Hepatocyte (in vitro differentiated cells): Measurements from ENCODE around the gene HNF1A. TPM values are rescaled to one million over a fixed set of nuclear protein-coding genes. Genes with fewer than 3 reads are reported as not detected.

Experiments used
- DNase-seq: peaks from one replicate; pipeline ENCODE4 v3.0.0-alpha.2; 2016; ENCODE audit warnings: low spot score
- H2AFZ ChIP-seq: fragments of 200-600 bp; sonication (generic); 2 replicates; pipeline ENCODE4 v1.6.0; 2016; ENCODE audit warnings: antibody characterized with exemption, mild to moderate bottlenecking
- H3K27ac ChIP-seq: fragments of 200-600 bp; sonication (generic); 2 replicates; pipeline ENCODE4 v1.5.1; 2016; ENCODE audit warnings: mild to moderate bottlenecking
- H3K27me3 ChIP-seq: fragments of 200-600 bp; sonication (generic); 2 replicates; pipeline ENCODE4 v1.6.1; 2016
- H3K36me3 ChIP-seq: fragments of 200-600 bp; sonication (generic); replicated peaks from 2 replicates; pipeline ENCODE4 v1.5.1; 2016; ENCODE audit warnings: low read depth; ENCODE audit not compliant: insufficient read depth
- H3K4me1 ChIP-seq: fragments of 200-600 bp; sonication (generic); 2 replicates; pipeline ENCODE4 v1.5.1; 2016; ENCODE audit warnings: mild to moderate bottlenecking, moderate library complexity; ENCODE audit not compliant: insufficient read depth
- H3K4me2 ChIP-seq: fragments of 200-600 bp; sonication (generic); 2 replicates; pipeline ENCODE4 v1.6.0; 2016
- H3K4me3 ChIP-seq: fragments of 200-600 bp; sonication (generic); 2 replicates; pipeline ENCODE4 v1.5.1; 2016; ENCODE audit warnings: mild to moderate bottlenecking
- H3K79me2 ChIP-seq: fragments of 200-600 bp; sonication (generic); 2 replicates; pipeline ENCODE4 v1.6.0; 2017; ENCODE audit warnings: mild to moderate bottlenecking
- H3K9me2 ChIP-seq: fragments of 200-600 bp; sonication (generic); replicated peaks from 2 replicates; pipeline ENCODE4 v1.6.0; 2017; ENCODE audit warnings: mild to moderate bottlenecking; ENCODE audit not compliant: insufficient read depth
- H3K9me3 ChIP-seq: fragments of 200-600 bp; sonication (generic); 2 replicates; pipeline ENCODE4 v1.5.1; 2016; ENCODE audit warnings: low read depth, mild to moderate bottlenecking
- H4K20me1 ChIP-seq: fragments of 200-600 bp; sonication (generic); 2 replicates; pipeline ENCODE4 v1.6.0; 2016; ENCODE audit warnings: mild to moderate bottlenecking; ENCODE audit not compliant: insufficient read depth, poor library complexity, severe bottlenecking
- EZH2 ChIP-seq: fragments of 200-600 bp; sonication (generic); IDR thresholded peaks from 2 replicates; pipeline ENCODE4 v1.6.1; 2016; ENCODE audit warnings: antibody characterized with exemption, mild to moderate bottlenecking, borderline replicate concordance
- EZH2phosphoT487 ChIP-seq: fragments of 200-600 bp; sonication (generic); IDR thresholded peaks from one replicate; pipeline ENCODE4 v1.6.1; 2018; ENCODE audit warnings: antibody characterized with exemption, mild to moderate bottlenecking, low read depth, moderate library complexity; ENCODE audit not compliant: unreplicated experiment, severe bottlenecking
- WGBS: methylation state at CpG from one replicate; pipeline ENCODE4 v1.1.6; 2016; ENCODE audit warnings: low lambda C conversion rate; ENCODE audit errors: missing lambda C conversion rate; 5-methylcytosine and 5-hydroxymethylcytosine counted together
- polyA plus RNA-seq: library from polyadenylated mRNA; unstranded; fragments of >200 nt; fragmentation: Nextera tagmentation; extraction: Ambion mirVana; gene quantifications from 2 replicates; pipeline ENCODE4 v1.2.1, GENCODE V29; 2016
- total RNA-seq: library from RNA; depleted of rRNA; stranded (reverse); fragments of >200 nt; gene quantifications from 2 replicates; pipeline ENCODE4 v1.2.3, GENCODE V29; 2014
- TF ChIP-seq, protein P1 (sequence below): fragments of 200-600 bp; sonication (generic); IDR thresholded peaks from 2 replicates; pipeline ENCODE4 v1.5.1; 2016; ENCODE audit warnings: antibody characterized with exemption, mild to moderate bottlenecking; ENCODE audit not compliant: poor library complexity

HNF1A gene
- total and polyA plus RNA-seq, 2 experiments from 2014 or later, result 16.7 to 23.9 TPM

DNA sequence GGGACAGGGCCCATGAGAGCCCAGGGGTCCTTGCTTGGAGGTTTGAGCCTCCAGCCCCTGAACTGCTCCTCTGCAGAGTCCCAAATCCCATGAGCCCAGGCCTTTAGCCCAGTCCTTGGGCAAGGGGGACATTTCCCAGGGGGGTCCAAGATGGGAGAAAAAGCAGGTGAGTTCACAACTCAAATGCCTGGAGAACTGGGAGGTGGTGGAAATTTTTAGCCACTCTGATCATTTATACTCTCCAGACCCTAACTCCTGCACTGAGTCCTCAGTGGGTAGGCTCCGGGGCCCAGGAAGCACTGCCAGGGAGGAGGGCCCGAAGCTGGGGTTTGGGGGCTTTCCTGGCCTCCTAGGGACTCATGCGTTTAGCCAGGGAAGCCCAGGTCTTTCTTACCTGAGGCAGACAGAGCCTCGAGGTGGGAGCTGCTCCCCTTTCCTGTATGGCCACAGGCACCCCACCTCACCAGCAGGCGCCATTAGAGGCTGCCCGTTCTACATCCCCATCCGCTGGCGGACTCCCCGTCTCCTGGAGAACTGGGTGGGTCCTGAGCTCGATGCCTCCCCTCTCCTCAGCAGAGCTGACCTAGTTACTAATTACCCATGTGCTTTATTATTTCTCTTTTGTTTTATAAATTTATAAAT lies 998 bp downstream of the HNF1A start:
- WGBS, result 58% methylated on average over 10 of the region's 10 CpGs

DNA sequence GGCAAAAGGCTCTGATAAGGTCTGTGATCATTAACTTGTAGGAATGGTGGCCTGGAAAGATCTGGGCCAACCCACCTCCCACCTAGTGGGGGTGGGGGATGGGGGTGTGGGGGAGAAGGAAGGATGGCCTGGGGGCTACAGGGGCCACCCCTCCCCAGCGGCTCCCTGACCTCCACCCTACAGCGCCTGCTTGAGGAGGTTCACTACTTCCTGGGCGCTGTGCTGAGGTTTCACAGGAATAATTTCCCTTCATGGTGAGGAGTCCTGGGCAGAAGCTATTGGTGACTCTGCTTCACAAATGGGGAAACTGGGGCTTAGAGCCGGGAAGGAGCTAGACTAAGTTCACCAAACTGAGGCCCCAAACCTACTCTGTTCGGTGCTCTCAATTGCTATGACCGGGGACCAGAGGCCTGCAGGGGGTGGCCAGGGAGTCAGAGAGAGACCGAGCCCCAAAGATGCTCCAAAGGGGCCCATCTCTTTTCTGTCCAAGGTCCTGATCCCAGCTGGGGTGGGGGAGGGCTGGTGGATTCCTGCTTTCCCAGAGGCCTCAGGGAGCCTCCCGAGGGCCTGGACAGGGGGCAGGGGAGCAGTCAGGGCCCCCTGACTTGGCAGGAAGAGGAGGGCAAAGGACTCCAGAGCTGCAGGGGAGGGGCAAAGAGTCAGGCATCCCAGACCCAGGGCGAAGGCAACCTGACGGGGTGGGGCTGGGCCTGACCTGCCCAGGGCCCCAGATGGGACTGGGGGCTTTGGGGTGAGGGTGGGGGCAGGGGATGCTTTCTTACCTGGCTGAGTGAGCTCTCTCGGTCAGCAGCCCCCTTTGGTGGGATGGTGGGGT lies 1.7 kb downstream of the HNF1A start:
- TF ChIP-seq, protein P1, sequence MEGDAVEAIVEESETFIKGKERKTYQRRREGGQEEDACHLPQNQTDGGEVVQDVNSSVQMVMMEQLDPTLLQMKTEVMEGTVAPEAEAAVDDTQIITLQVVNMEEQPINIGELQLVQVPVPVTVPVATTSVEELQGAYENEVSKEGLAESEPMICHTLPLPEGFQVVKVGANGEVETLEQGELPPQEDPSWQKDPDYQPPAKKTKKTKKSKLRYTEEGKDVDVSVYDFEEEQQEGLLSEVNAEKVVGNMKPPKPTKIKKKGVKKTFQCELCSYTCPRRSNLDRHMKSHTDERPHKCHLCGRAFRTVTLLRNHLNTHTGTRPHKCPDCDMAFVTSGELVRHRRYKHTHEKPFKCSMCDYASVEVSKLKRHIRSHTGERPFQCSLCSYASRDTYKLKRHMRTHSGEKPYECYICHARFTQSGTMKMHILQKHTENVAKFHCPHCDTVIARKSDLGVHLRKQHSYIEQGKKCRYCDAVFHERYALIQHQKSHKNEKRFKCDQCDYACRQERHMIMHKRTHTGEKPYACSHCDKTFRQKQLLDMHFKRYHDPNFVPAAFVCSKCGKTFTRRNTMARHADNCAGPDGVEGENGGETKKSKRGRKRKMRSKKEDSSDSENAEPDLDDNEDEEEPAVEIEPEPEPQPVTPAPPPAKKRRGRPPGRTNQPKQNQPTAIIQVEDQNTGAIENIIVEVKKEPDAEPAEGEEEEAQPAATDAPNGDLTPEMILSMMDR, result no peak
- no peak for TF ChIP-seq EZH2
- TF ChIP-seq EZH2phosphoT487, result no peak
- 49% methylated on average over 10 of the region's 11 CpGs for WGBS
- H3K9me2 ChIP-seq, result no peaks in the 10 kb centered on the region
- peak overlapping the region; percentile 86 for H3K4me2 ChIP-seq
- no peaks in the 10 kb centered on the region for H3K9me3 ChIP-seq
- H3K4me3 ChIP-seq, result peak overlapping the region; percentile 54
- peak; percentile 86 for DNase-seq
- no peaks in the 10 kb centered on the region for H3K36me3 ChIP-seq
- H3K27ac ChIP-seq, result peak overlapping the region; percentile 99
- no peak overlapping the region for H2AFZ ChIP-seq
- H3K79me2 ChIP-seq, result peaks cover 56% of the 10 kb centered on the region
- H3K27me3 ChIP-seq, result no peaks in the 10 kb centered on the region
- H3K4me1 ChIP-seq, result peaks cover 17% of the 10 kb centered on the region
- H4K20me1 ChIP-seq, result no peaks in the 10 kb centered on the region

More for the DNA sequence above, 998 bp downstream of the HNF1A start:
- H3K9me3 ChIP-seq, result no peaks in the 10 kb centered on the region
- H3K27me3 ChIP-seq, result no peaks in the 10 kb centered on the region
- no peak for DNase-seq
- peak overlapping the region; percentile 54 for H3K4me3 ChIP-seq
- TF ChIP-seq EZH2phosphoT487 (no peak), EZH2 (no peak)
- TF ChIP-seq, protein P1, result no peak
- H2AFZ ChIP-seq, result no peak overlapping the region
- peak overlapping the region; percentile 86 for H3K4me2 ChIP-seq
- H3K36me3 ChIP-seq, result no peaks in the 10 kb centered on the region
- H3K79me2 ChIP-seq, result peaks cover 51% of the 10 kb centered on the region
- H3K9me2 ChIP-seq, result no peaks in the 10 kb centered on the region
- peak overlapping the region; percentile 99 for H3K27ac ChIP-seq
- no peaks in the 10 kb centered on the region for H4K20me1 ChIP-seq
- H3K4me1 ChIP-seq, result peaks cover 12% of the 10 kb centered on the region

DNA sequence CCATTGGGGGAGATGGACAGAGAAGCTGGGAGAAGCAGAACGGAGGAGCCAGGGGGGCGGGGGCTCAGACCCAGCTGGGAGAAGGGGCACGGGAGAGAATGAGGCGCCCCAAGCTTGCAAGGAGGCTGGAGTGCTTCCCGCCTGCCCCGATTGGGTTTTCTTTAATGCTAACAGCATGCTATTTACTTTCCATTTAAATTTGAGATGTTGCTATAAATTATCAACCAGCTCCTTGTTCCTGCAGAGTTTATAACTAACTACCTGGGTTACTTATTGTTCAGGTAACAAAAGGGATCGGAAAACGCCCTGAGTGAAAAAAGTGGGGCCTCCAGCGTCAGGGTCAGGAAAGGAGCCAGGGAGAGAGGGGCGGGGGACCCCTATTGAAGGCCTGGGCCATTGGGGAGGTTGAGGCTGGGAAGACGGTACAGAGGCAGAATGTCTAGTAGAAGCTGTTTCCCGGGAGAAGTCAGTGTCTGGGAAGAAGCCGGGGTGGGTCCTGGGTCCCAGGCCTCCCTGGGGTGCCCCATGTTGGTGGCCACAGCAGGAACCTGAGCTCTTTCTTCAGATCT lies 2.5 kb downstream of the HNF1A start:
- peak; percentile 63 for DNase-seq
- Histone ChIP-seq H3K27me3 (no peaks in the 10 kb centered on the region), H3K9me2 (no peaks in the 10 kb centered on the region), H3K4me1 (peaks cover 17% of the 10 kb centered on the region), H3K36me3 (no peaks in the 10 kb centered on the region), H2AFZ (no peak overlapping the region), H3K9me3 (no peaks in the 10 kb centered on the region), H3K4me3 (peak overlapping the region; percentile 25), H3K79me2 (peaks cover 54% of the 10 kb centered on the region), H4K20me1 (no peaks in the 10 kb centered on the region), H3K4me2 (peak overlapping the region; percentile 86), H3K27ac (peak overlapping the region; percentile 99)
- WGBS, result 61% methylated on average over 13 of the region's 13 CpGs
- TF ChIP-seq EZH2phosphoT487, result no peak
- TF ChIP-seq EZH2, result no peak
- TF ChIP-seq, protein P1, result no peak
